Aorta (tissue), 5 donors: ENCODE data around the gene SORBS1. TPM values are rescaled to one million over a fixed set of nuclear protein-coding genes. Genes with fewer than 3 reads are reported as not detected.

ENCODE experiments used
- ATAC-seq: fragments of 200-7000 bp; cut with Tn5 transposase; one replicate; pipeline ENCODE4 v1.9.1; 2022; ENCODE audit warnings: moderate library complexity; ENCODE audit not compliant: low FRiP score
- DNase-seq, 2 donors: peaks; one replicate each; pipeline ENCODE4 v3.0.0-alpha.2; 2020
- H3K27ac ChIP-seq, 2 donors: one replicate each; pipeline ENCODE4 v1.5.1; 2013; ENCODE audit warnings: low read length in 2 of 2, mild to moderate bottlenecking in 2 of 2, moderate library complexity in 2 of 2, control low read depth in 1 of 2, inconsistent platforms in 1 of 2, low read depth in 1 of 2
- H3K27me3 ChIP-seq, 2 donors: one replicate each; pipeline ENCODE4 v1.6.1; 2013; ENCODE audit warnings: control low read depth in 1 of 2, low read length in 1 of 2, mild to moderate bottlenecking in 1 of 2, moderate library complexity in 1 of 2; ENCODE audit not compliant: insufficient read depth in 2 of 2, control insufficient read depth in 1 of 2
- H3K36me3 ChIP-seq, 2 donors: one replicate each; pipeline ENCODE4 v1.6.1; 2013; ENCODE audit warnings: control low read depth in 1 of 2, low read length in 1 of 2, mild to moderate bottlenecking in 1 of 2; ENCODE audit not compliant: insufficient read depth in 2 of 2, control insufficient read depth in 1 of 2
- H3K4me1 ChIP-seq, 2 donors: one replicate each; pipeline ENCODE4 v1.6.1; 2013; ENCODE audit warnings: low read length in 2 of 2, control low read depth in 1 of 2, mild to moderate bottlenecking in 1 of 2, moderate library complexity in 1 of 2; ENCODE audit not compliant: insufficient read depth in 2 of 2, control insufficient read depth in 1 of 2
- H3K4me3 ChIP-seq, 2 donors: one replicate each; pipeline ENCODE4 v1.5.1; 2013; ENCODE audit warnings: low read length in 2 of 2, control low read depth in 1 of 2, mild to moderate bottlenecking in 1 of 2
- H3K9me3 ChIP-seq: one replicate; pipeline ENCODE4 v1.6.1; 2013; ENCODE audit warnings: mild to moderate bottlenecking, low read length; ENCODE audit not compliant: control insufficient read depth
- WGBS, 2 donors: extraction: QIAGEN DNeasy Blood & Tissue Kit; methylation state at CpG; one replicate each; pipeline ENCODE4 v1.1.7; 2013; 5-methylcytosine and 5-hydroxymethylcytosine counted together
- intact Hi-C, 2 donors: fragments of 100-400 bp; cut with DNase I; formaldehyde crosslinking; loops; one replicate each; pipeline versions ENCODE4 v1.14.2 to v1.15.0; 2022
- polyA plus RNA-seq, 2 donors: library from polyadenylated mRNA; stranded (reverse); fragments of 200-250 nt; gene quantifications; one replicate each; pipeline ENCODE4 v1.2.3, GENCODE V29; 2013
- total RNA-seq, 2 donors: library from RNA; stranded (reverse); fragmentation: NEBNext Ultra II Directional; extraction: Animal tissue kit (Norgen Biotek cat#: 25700); gene quantifications; one replicate each; pipeline ENCODE4 v1.2.1, GENCODE V29; 2021
- donor health status: healthy with polysubstance abuse.
- donor health status: Bipolar disorder and iron deficiency.
- donor health status: DM: no; HTN: no; CAD: no.
- donor health status: DM: no; HTN: no; CAD: no.
- donor health status: DM: yes; HTN: yes; CAD: no.

The SORBS1 gene
- total and polyA plus RNA-seq, 4 donors: 371 to 1,478 (median 482) TPM

DNA sequence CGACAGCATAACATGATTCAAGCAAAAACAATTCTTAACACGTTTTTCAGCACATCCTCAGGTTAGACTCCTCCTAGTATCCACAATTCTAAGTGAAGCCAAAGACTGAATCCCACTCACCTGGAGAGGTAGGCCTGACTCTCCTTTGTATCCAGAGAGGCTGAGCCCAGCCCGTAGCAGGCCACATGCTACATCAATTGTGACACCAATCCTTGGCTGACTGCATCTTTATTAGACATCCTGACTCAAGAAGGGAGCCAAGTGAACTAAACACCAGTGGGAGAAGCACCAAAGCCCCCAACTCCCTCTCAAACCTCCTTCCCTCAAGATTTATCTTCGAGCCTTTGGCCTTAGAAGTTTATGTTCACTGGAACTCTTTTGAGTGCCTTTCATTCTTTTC is 144.9 kb downstream of the SORBS1 start:
- ATAC-seq: no peak

DNA sequence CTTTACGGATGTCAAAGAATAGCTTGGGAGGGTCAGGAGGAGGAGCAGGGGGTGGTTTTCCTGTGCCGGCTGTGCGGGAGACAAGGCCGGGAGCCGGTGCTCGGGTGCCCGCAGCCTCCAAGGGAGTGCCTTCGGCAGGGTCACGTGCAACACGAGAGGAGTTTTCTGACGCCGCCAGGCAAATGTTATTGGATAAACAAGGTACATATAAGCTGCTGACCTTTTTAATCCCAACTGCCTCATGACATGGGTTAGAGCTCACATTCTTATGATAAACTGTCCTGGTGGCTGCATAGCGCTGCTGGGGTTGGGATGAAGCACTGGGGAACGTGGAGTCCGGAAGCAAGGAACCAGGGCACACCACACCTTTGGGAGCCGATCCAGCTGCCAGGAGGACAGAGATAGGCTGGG is 145.5 kb downstream of the SORBS1 start:
- H3K27ac ChIP-seq: peak overlapping the region; percentile 39 to 73
- peaks cover 4 to 6% of the 10 kb centered on the region in 2 donors for H3K36me3 ChIP-seq
- DNase-seq (no peak), ATAC-seq (peak; percentile 40)
- WGBS, 2 donors: 9 to 18% methylated on average over 16 of the region's 16 CpGs
- no peak overlapping the region for H3K4me3 ChIP-seq
- H3K4me1 ChIP-seq: peaks cover 8 to 14% of the 10 kb centered on the region in 2 donors
- intact Hi-C loops: no loop called here
- no peaks in the 10 kb centered on the region for H3K9me3 ChIP-seq
- no peaks in the 10 kb centered on the region for H3K27me3 ChIP-seq

More for the DNA sequence above, 144.9 kb downstream of the SORBS1 start:
- peaks cover 7 to 9% of the 10 kb centered on the region in 2 donors for H3K36me3 ChIP-seq
- 9 to 10% methylated on average over 4 of the region's 4 CpGs for WGBS, 2 donors
- H3K27me3 ChIP-seq: no peaks in the 10 kb centered on the region
- DNase-seq: no peak
- no peak overlapping the region for H3K4me3 ChIP-seq
- H3K9me3 ChIP-seq: no peaks in the 10 kb centered on the region
- H3K27ac ChIP-seq: peak overlapping the region; percentile 39 to 73
- intact Hi-C loops: no loop called here
- peaks cover 8 to 14% of the 10 kb centered on the region in 2 donors for H3K4me1 ChIP-seq

DNA sequence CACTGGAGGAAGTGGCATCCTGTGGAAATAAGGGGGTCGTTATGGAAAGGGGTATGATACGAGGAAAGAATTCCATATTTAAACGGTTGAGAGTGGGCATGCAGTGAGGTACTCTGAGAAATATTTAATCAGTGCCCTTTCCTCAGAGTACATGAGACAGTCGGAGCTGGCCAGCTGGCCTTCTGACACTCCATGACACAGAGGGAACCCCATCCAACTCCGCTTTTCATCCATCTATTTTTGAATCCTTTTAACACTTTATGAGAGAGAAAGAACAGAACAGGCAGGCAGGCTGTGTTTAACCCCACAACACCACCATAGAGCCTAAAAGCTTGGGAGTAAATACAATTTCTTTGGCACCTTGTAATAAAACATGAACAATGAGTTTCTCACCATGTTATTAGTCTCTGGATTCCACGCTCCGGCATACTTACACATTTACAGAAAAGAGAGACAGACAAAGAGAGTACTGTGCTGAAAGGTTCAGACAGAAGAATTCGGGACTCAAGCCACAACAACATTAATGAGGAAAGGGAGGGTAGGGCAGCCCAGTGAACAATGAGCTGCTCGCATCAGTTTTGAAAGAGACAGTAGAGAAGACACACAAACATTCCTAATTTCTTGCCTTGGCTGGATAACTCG is 146.2 kb downstream of the SORBS1 start:
- peaks cover 8 to 14% of the 10 kb centered on the region in 2 donors for H3K4me1 ChIP-seq
- ATAC-seq: peak; percentile 74
- H3K27me3 ChIP-seq: no peaks in the 10 kb centered on the region
- peaks cover 1 to 5% of the 10 kb centered on the region in 2 donors for H3K36me3 ChIP-seq
- intact Hi-C loops: loop anchor here in 1 of 2 donors (5.0 kb wide), 1 partner anchor 38 kb away; no protein-coding TSS in a partner anchor
- no peak overlapping the region for H3K4me3 ChIP-seq
- DNase-seq: peak; percentile 70 to 84
- H3K27ac ChIP-seq: peak overlapping the region; percentile 39 to 84
- H3K9me3 ChIP-seq: no peaks in the 10 kb centered on the region
- 1 to 5% methylated on average over 10 of the region's 10 CpGs for WGBS, 2 donors

DNA sequence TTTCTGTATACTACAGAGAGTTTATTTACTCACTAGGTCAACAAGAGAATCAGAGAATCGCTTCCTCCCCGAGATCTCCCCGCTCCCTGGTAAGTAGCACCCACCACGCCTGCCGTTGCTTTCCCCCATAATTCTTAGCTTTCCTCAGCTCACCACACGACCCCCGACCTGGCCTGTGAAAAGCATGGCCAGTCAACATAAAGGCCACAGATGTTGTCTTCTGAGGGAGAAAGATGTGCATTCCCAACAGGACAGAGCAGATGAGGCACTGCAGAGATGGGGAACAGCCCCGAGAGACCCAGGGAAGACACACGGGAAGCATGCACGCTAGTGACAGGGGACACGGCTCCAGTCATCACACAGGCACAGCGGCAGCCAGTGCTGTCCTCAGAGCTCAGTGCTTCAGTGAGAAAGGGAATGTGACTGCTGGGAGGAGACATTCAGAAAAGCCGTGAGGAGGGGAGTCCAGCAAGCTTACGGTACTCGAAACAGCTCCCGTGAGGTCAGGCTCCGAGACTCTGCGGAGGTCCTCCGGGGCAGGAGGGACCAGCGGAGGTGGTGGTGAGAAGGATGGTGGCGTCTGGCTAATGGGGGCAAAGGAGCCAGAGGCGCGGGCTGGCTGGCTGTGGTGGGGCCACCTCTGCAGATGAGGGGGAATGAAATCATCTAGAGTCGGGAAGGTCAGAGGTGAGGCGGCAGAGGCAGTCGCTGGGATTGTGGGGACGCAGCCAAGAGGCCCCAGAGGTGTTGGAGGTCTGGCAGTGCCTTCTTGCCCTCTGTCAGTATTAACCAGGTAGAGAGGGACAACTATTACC is 146.9 kb downstream of the SORBS1 start:
- Histone ChIP-seq H3K36me3 (peaks cover 1 to 5% of the 10 kb centered on the region in 2 donors), H3K27ac (peak overlapping the region; percentile 39 to 84), H3K4me1 (peaks cover 5 to 19% of the 10 kb centered on the region in 2 donors), H3K4me3 (no peak overlapping the region), H3K27me3 (no peaks in the 10 kb centered on the region), H3K9me3 (no peaks in the 10 kb centered on the region)
- intact Hi-C loops: loop anchor here in 1 of 2 donors (5.0 kb wide), 1 partner anchor 37 kb away; no protein-coding TSS in a partner anchor
- 18 to 21% methylated on average over 27 of the region's 27 CpGs for WGBS, 2 donors
- no peak for DNase-seq
- peak; percentile 20 for ATAC-seq

DNA sequence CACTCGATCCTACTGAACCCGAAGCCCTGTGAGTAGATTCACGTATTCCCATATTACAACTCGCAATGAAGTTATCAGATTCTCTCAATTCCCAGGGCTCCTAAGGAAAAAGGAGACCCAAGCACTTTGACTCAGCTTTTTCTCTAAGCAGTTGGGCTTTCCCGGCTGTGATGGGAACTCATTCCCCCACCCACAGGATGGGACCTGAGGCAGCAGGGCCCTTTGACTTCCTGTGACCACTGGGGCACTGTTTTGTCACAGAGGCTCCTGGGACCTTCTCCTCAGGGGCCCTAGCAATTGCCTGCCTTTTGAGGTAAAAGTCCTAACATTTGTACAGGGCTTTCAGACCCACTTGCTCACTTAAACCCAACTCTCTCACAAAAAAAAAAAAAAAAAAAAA is 147.6 kb downstream of the SORBS1 start:
- H3K27ac ChIP-seq: peak overlapping the region; percentile 84 to 91
- H3K36me3 ChIP-seq: peaks cover 1 to 5% of the 10 kb centered on the region in 2 donors
- peaks cover 5 to 19% of the 10 kb centered on the region in 2 donors for H3K4me1 ChIP-seq
- intact Hi-C loops: loop anchor here in 1 of 2 donors (5.0 kb wide), 1 partner anchor 36 kb away; no protein-coding TSS in a partner anchor
- H3K4me3 ChIP-seq: no peak overlapping the region
- ATAC-seq (no peak), DNase-seq (no peak)
- 18% methylated on average over 5 of the region's 5 CpGs for WGBS, 2 donors
- H3K9me3 ChIP-seq: no peaks in the 10 kb centered on the region
- H3K27me3 ChIP-seq: no peaks in the 10 kb centered on the region

DNA sequence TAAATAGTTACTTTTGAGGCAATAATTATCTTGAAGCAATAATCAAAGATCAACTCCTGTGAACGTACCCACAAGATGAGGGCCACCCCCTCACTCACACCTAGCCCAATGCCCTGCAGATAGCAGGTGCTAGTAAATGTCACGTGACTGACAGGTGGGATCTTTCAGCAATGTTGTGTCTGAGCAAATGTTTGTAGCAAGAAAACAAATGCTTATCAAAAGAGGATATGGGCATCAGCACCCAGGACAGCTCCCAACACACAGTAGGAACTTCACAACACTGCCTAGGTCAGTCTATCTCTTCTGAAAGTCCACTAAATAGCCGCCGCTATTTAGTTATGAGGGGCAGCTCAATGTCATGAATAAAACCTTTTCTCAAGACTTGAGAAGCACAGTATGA is 149.5 kb downstream of the SORBS1 start:
- Histone ChIP-seq H3K27me3 (no peaks in the 10 kb centered on the region), H3K4me1 (peaks cover 6 to 17% of the 10 kb centered on the region in 2 donors), H3K36me3 (peaks cover 0 to 5% of the 10 kb centered on the region in 2 donors), H3K4me3 (no peak overlapping the region), H3K27ac (peak overlapping the region; percentile 33 to 68), H3K9me3 (no peaks in the 10 kb centered on the region)
- intact Hi-C loops: loop anchor here in 1 of 2 donors (5.0 kb wide), 1 partner anchor 34 kb away; no protein-coding TSS in a partner anchor
- 70 to 71% methylated on average over 4 of the region's 4 CpGs for WGBS, 2 donors
- DNase-seq (no peak), ATAC-seq (no peak)

DNA sequence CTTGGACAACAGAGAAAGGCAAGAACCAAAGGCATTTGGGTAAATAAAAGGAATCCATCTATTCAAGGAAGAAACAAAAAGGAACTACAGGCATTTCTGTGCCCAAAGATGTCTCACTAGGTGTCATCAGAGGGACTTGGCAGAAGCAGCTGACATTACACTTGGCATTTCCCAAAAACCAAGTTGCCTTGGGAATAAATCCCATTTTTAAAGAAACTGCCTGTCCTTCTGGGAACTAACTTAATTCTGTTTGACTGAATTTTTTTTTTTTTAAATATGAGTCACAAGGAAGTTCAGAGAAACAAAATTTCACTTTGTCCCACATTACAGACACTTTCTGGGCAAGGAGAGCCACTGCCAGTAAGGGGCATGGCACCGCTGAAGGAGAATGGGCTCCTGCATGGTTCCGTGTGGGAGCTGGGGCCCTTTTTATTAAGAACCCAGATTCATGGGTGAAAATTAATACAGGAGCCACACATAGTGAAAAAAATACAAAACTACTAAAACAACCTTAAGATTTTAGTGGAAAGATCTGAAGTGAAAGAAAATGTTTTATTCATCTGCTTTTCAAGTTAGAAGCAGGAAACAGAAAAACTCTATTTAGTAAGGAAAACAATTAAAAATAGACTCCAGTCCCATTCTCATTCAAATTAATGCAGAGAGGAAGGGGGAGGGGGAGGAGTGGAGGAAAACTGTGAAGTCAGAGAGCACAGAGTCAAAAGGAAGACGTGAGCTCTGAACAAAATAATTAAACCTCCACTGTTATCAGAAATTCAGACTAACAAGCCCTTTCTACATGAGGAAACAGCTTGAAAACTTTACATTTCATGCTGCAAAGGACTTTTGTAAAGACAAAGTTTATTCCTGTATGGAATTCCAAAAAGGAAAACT is 151.9 kb downstream of the SORBS1 start:
- no peaks in the 10 kb centered on the region for H3K9me3 ChIP-seq
- H3K4me1 ChIP-seq: peaks cover 9 to 11% of the 10 kb centered on the region in 2 donors
- 2 to 5% methylated on average over 3 of the region's 3 CpGs for WGBS, 2 donors
- H3K36me3 ChIP-seq: peaks cover 4 to 17% of the 10 kb centered on the region in 2 donors
- H3K27me3 ChIP-seq: no peaks in the 10 kb centered on the region
- peak; percentile 73 for ATAC-seq
- H3K4me3 ChIP-seq: no peak overlapping the region
- peak overlapping the region; percentile 88 to 98 for H3K27ac ChIP-seq
- DNase-seq: no peak
- intact Hi-C loops: loop anchor here in 1 of 2 donors (5.0 kb wide), 1 partner anchor 38 kb away; no protein-coding TSS in a partner anchor
